ENCODE measurements around the gene PPP1R3G. TPM values are rescaled to one million over a fixed set of nuclear protein-coding genes. Genes with fewer than 3 reads are reported as not detected.

The PPP1R3G gene
- 0.17 and 0.48 TPM in 2 replicates for total RNA-seq (2014; rRNA removed; shearing (Covaris generic))

- Histone ChIP-seq H3K36me3 (replicated peaks; ENCODE audit: control insufficient read depth, insufficient read depth, low read length) (no peaks in the 10 kb centered on the region), H3K4me3 (ENCODE audit: insufficient read depth, low read depth, low read length) (peak within 1 kb of the TSS; percentile 48), H3K27me3 (ENCODE audit: control insufficient read depth, insufficient read depth, low read length) (peaks cover 50% of the 10 kb centered on the region)
- peak; percentile 83 for DNase-seq
Observed at GRCh38 chr6:5084781-5085647, at the start of gene PPP1R3G. TSS of gene PPP1R3G (plus strand) at chr6:5085341. CDS start at chr6:5085486, 145 bp downstream.

DNA sequence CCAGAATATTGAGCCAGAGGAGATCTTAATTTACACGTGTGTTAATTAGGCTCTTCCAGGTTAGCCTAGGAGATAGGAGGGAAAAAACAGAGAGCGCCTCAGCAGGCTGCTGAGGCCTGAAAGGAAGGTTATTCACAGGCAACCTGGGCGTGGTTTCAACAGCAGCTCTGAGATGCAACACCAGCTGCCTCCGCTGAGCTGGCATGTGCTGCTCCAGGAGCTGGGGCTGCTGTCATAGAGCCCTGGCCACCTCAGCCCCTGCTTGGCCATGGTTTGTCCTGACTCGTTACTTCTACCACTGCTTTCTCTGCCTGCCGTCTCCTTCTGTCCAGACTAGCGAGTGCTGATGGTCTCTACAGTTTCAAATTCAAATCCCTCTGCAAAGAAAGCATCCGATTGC lies 48.9 kb upstream of the PPP1R3G start:
- Histone ChIP-seq H3K4me3 (ENCODE audit: insufficient read depth, low read depth, low read length) (no peak overlapping the region), H3K27me3 (ENCODE audit: control insufficient read depth, insufficient read depth, low read length) (peaks cover 4% of the 10 kb centered on the region), H3K36me3 (replicated peaks; ENCODE audit: control insufficient read depth, insufficient read depth, low read length) (no peaks in the 10 kb centered on the region)
- DNase-seq = peak; percentile 87

GRCh38 chr6:5041955-5042354 lies 43.2 kb upstream of the PPP1R3G start:
- no peaks in the 10 kb centered on the region for H3K36me3 ChIP-seq (replicated peaks; ENCODE audit: control insufficient read depth, insufficient read depth, low read length)
- no peaks in the 10 kb centered on the region for H3K27me3 ChIP-seq (ENCODE audit: control insufficient read depth, insufficient read depth, low read length)
- no peak for DNase-seq
- no peak overlapping the region for H3K4me3 ChIP-seq (ENCODE audit: insufficient read depth, low read depth, low read length)

DNA sequence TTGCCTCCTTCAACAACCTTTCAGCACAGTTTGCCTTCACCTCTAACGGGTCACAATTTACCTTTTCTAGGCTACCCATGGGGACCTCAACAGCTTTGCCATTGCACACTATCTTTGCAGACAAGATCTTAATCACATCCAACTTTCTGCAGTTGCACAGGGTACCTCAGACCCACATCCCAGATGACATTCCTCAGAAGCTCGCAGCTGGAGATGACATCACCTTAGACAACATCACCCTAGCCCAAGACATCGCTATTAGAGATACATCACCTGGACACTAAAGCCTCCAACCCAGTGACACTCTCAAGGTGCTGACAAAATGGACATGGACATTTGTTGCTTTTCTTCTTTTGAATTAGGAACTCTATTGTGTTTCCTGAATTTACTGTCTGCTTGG lies 42.7 kb upstream of the PPP1R3G start:
- no peaks in the 10 kb centered on the region for H3K36me3 ChIP-seq (replicated peaks; ENCODE audit: control insufficient read depth, insufficient read depth, low read length)
- DNase-seq = no peak
- H3K4me3 ChIP-seq (ENCODE audit: insufficient read depth, low read depth, low read length) = no peak overlapping the region

GRCh38 chr6:5044866-5045265 lies 40.3 kb upstream of the PPP1R3G start:
- H3K27me3 ChIP-seq (ENCODE audit: control insufficient read depth, insufficient read depth, low read length) = no peaks in the 10 kb centered on the region
- no peak overlapping the region for H3K4me3 ChIP-seq (ENCODE audit: insufficient read depth, low read depth, low read length)
- DNase-seq = no peak
- no peaks in the 10 kb centered on the region for H3K36me3 ChIP-seq (replicated peaks; ENCODE audit: control insufficient read depth, insufficient read depth, low read length)

More for the DNA sequence above, 42.7 kb upstream of the PPP1R3G start:
- no peaks in the 10 kb centered on the region for H3K27me3 ChIP-seq (ENCODE audit: control insufficient read depth, insufficient read depth, low read length)

DNA sequence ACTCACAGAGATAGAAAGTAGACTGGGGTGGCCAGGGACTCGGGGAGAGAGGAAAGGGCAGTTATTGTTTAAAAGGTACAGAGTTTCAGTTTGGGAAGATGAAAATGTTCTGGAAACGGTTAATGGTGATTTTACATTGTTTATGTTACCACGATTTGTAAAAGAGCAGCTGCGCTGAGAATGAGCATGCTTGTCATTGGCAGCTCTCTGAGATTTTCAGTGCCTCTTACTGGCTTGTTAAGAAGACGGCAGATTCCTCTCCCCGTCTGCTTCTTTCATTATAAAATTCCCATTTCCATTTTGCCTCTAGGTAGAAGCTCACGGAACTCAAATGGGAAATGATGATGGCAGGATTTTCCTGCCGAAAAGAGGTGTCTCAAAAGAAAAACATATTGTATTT lies 39.7 kb upstream of the PPP1R3G start:
- Histone ChIP-seq H3K4me3 (ENCODE audit: insufficient read depth, low read depth, low read length) (no peak overlapping the region), H3K36me3 (replicated peaks; ENCODE audit: control insufficient read depth, insufficient read depth, low read length) (no peaks in the 10 kb centered on the region), H3K27me3 (ENCODE audit: control insufficient read depth, insufficient read depth, low read length) (no peaks in the 10 kb centered on the region)
- DNase-seq = no peak

DNA sequence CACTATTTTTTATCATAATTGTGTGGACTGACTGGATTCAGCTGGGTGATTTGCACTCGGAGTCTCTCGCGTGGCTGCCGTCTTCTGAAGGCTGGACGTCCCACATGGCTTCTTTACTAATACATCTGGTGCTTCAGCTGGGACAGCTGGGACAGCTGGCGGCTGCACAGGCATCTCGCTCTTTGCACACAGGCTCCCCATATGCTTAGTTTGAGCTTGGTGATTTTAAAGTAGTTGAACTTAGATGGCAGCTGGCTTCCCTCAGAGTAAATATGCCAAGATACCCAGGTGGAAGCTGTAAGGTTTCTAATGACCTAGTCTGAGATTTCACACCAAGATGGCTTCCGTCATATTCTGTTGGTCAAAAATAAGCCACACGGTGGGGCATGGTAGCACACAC lies 38.7 kb upstream of the PPP1R3G start:
- no peaks in the 10 kb centered on the region for H3K27me3 ChIP-seq (ENCODE audit: control insufficient read depth, insufficient read depth, low read length)
- no peak overlapping the region for H3K4me3 ChIP-seq (ENCODE audit: insufficient read depth, low read depth, low read length)
- no peaks in the 10 kb centered on the region for H3K36me3 ChIP-seq (replicated peaks; ENCODE audit: control insufficient read depth, insufficient read depth, low read length)
- DNase-seq = no peak

DNA sequence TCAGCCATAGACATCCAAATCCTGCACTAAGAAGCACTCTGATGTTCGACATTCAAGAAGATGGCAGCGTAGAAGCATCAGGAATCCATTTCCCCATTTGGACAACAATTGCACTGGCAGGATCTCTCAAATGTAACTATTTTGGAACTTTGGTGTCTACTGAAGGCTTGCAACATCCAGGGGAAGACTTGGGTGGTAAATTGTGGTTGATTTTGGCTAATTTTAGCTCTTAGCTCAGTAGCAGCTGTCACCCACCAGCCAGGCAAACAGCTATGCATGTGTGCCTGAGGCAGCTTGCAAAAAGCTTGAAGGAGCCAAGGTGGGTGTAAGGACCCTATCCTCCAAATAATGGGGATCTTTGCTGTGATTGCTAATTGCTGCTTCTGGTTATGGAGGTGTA lies 35.1 kb upstream of the PPP1R3G start:
- Histone ChIP-seq H3K27me3 (ENCODE audit: control insufficient read depth, insufficient read depth, low read length) (no peaks in the 10 kb centered on the region), H3K4me3 (ENCODE audit: insufficient read depth, low read depth, low read length) (no peak overlapping the region), H3K36me3 (replicated peaks; ENCODE audit: control insufficient read depth, insufficient read depth, low read length) (no peaks in the 10 kb centered on the region)
- DNase-seq = no peak

- no peaks in the 10 kb centered on the region for H3K27me3 ChIP-seq (ENCODE audit: control insufficient read depth, insufficient read depth, low read length)
- H3K4me3 ChIP-seq (ENCODE audit: insufficient read depth, low read depth, low read length) = no peak overlapping the region
- no peak for DNase-seq
- H3K36me3 ChIP-seq (replicated peaks; ENCODE audit: control insufficient read depth, insufficient read depth, low read length) = no peaks in the 10 kb centered on the region
Observed at GRCh38 chr6:5051394-5051793, 33.7 kb upstream of the PPP1R3G start.

GRCh38 chr6:5053038-5053437 lies 32.1 kb upstream of the PPP1R3G start:
- Histone ChIP-seq H3K27me3 (ENCODE audit: control insufficient read depth, insufficient read depth, low read length) (no peaks in the 10 kb centered on the region), H3K4me3 (ENCODE audit: insufficient read depth, low read depth, low read length) (no peak overlapping the region), H3K36me3 (replicated peaks; ENCODE audit: control insufficient read depth, insufficient read depth, low read length) (no peaks in the 10 kb centered on the region)
- DNase-seq = no peak

- no peaks in the 10 kb centered on the region for H3K27me3 ChIP-seq (ENCODE audit: control insufficient read depth, insufficient read depth, low read length)
- no peak for DNase-seq
- H3K36me3 ChIP-seq (replicated peaks; ENCODE audit: control insufficient read depth, insufficient read depth, low read length) = no peaks in the 10 kb centered on the region
- H3K4me3 ChIP-seq (ENCODE audit: insufficient read depth, low read depth, low read length) = no peak overlapping the region
Observed at GRCh38 chr6:5053864-5054244, 31.3 kb upstream of the PPP1R3G start.

DNA sequence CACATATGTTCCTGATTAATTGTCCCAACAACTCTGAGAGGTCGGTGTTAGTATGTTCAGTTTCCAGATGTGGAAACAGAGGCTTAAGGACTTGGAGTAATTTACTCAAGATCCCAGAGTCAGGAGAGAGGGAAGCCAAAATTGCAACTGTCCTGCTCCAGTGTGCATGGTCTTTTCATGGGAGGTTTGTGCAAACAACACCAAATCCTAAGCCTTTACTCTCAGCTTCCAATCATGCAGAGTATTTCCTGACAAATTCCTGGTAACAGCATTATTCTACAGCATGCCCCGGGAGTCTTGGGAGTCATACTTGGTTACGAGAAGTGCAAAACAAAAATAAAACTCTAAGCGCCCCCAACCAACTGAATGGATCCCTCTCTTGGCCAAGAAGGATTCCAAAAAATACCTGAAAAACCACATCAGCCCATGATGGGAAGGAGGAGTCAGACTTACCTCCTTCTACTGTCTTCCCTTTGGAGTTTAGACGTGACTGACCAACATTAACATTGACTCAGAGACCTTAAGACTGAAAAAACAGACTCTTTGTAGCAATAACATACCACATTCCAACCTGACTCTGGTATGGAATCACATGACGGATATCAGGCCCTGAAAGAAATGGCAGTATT lies 30.8 kb upstream of the PPP1R3G start:
- no peak for DNase-seq
- Histone ChIP-seq H3K4me3 (ENCODE audit: insufficient read depth, low read depth, low read length) (no peak overlapping the region), H3K27me3 (ENCODE audit: control insufficient read depth, insufficient read depth, low read length) (no peaks in the 10 kb centered on the region), H3K36me3 (replicated peaks; ENCODE audit: control insufficient read depth, insufficient read depth, low read length) (no peaks in the 10 kb centered on the region)

- Histone ChIP-seq H3K27me3 (ENCODE audit: control insufficient read depth, insufficient read depth, low read length) (no peaks in the 10 kb centered on the region), H3K36me3 (replicated peaks; ENCODE audit: control insufficient read depth, insufficient read depth, low read length) (no peaks in the 10 kb centered on the region)
- DNase-seq = no peak
Observed at GRCh38 chr6:5055118-5055517, 30.0 kb upstream of the PPP1R3G start.

DNA sequence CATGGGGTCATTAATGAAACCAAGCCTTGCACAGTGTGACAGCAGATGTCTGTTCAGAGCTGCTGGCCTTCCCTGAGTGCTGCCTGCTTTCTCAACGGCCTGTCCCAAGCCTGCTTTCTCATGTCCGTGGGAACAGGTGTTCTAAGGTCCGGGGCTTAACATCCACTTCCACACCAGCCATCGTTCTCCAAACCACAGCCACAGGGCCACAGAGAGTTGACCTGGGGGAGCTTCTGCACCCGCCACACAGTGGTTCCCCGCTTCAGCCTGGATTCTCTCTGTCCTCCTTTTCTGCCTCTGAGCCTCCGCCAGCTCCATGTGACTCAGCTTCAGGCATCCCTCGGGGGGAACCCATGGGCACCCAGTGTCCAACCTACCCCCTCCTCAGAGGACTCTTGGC lies 26.9 kb upstream of the PPP1R3G start:
- H3K4me3 ChIP-seq (ENCODE audit: insufficient read depth, low read depth, low read length) = no peak overlapping the region

More at GRCh38 chr6:5055118-5055517, 30.0 kb upstream of the PPP1R3G start:
- no peak overlapping the region for H3K4me3 ChIP-seq (ENCODE audit: insufficient read depth, low read depth, low read length)

More for the DNA sequence above, 26.9 kb upstream of the PPP1R3G start:
- no peak for DNase-seq
- H3K27me3 ChIP-seq (ENCODE audit: control insufficient read depth, insufficient read depth, low read length) = no peaks in the 10 kb centered on the region
- H3K36me3 ChIP-seq (replicated peaks; ENCODE audit: control insufficient read depth, insufficient read depth, low read length) = no peaks in the 10 kb centered on the region
